IMR-90 (cell line): Measurements from ENCODE around the gene FGGY. TPM values are rescaled to one million over a fixed set of nuclear protein-coding genes. Genes with fewer than 3 reads are reported as not detected.

ENCODE experiments used
- ATAC-seq: fragments of 200-7000 bp; cut with Tn5 transposase; 2 replicates; pipeline ENCODE4 v1.9.1; 2020; ENCODE audit warnings: low read depth, mild to moderate bottlenecking, moderate library complexity
- BruUV-seq: library from RNA; stranded (reverse); fragments of 400-500 nt; replicated peaks from 2 replicates; lab custom pipeline; 2021; lab: Mats Ljungman, UMichigan
- CTCF ChIA-PET: fragments of 300-600 bp; formaldehyde crosslinking; extraction: SDS; loops from one replicate; lab custom pipeline; 2021; ENCODE audit warnings: antibody characterized with exemption; lab: Yijun Ruan, JAX
- POLR2A ChIA-PET: fragments of 300-600 bp; sonication (Branson Sonifier 250); formaldehyde crosslinking; loops from one replicate; lab custom pipeline; 2022; ENCODE audit warnings: antibody characterized with exemption; ENCODE audit not compliant: unreplicated experiment; lab: Charles Lee
- DNase-seq: peaks from one replicate; pipeline ENCODE4 v3.0.0; 2013
- H2AFZ ChIP-seq: replicated peaks from 2 replicates; pipeline ENCODE3; 2013; ENCODE audit warnings: low read length, mild to moderate bottlenecking; ENCODE audit not compliant: poor library complexity
- H2AK5ac ChIP-seq: 2 replicates; pipeline ENCODE4 v1.6.1; 2013; ENCODE audit warnings: low read depth, low read length, inconsistent platforms
- H2AK9ac ChIP-seq: replicated peaks from 2 replicates; pipeline ENCODE3; 2013; ENCODE audit warnings: mild to moderate bottlenecking, low read depth, low read length, moderate library complexity; ENCODE audit not compliant: poor library complexity
- H2BK120ac ChIP-seq: 2 replicates; pipeline ENCODE4 v1.6.1; 2013; ENCODE audit warnings: low read depth, low read length, inconsistent platforms
- H2BK15ac ChIP-seq: 3 replicates; pipeline ENCODE4 v1.6.1; 2013; ENCODE audit warnings: low read depth, low read length, inconsistent platforms
- H2BK20ac ChIP-seq: 2 replicates; pipeline ENCODE4 v1.6.1; 2013; ENCODE audit warnings: low read depth, mild to moderate bottlenecking, inconsistent platforms, low read length, moderate library complexity
- H2BK5ac ChIP-seq: 2 replicates; pipeline ENCODE4 v1.6.1; 2013; ENCODE audit warnings: mild to moderate bottlenecking, low read depth, low read length, inconsistent platforms; ENCODE audit not compliant: poor library complexity, severe bottlenecking
- H3K14ac ChIP-seq: replicated peaks from 2 replicates; pipeline ENCODE4 v1.6.1; 2013; ENCODE audit warnings: low read depth, low read length, inconsistent platforms
- H3K18ac ChIP-seq: 2 replicates; pipeline ENCODE4 v1.6.1; 2013; ENCODE audit warnings: low read depth, low read length, control low read depth
- H3K23ac ChIP-seq: 2 replicates; pipeline ENCODE4 v1.6.1; 2013; ENCODE audit warnings: low read depth, low read length, inconsistent platforms
- H3K27ac ChIP-seq: 2 replicates; pipeline ENCODE4 v1.5.1; 2013; ENCODE audit warnings: mild to moderate bottlenecking, control low read depth, low read length; ENCODE audit not compliant: insufficient read depth
- H3K27me3 ChIP-seq: 2 replicates; pipeline ENCODE4 v1.6.1; 2013; ENCODE audit warnings: low read length; ENCODE audit not compliant: control insufficient read depth, insufficient read depth
- H3K36me3 ChIP-seq: 2 replicates; pipeline ENCODE4 v1.6.1; 2013; ENCODE audit warnings: low read length, mixed read lengths; ENCODE audit not compliant: control insufficient read depth, insufficient read depth
- H3K4ac ChIP-seq: 2 replicates; pipeline ENCODE4 v1.6.1; 2013; ENCODE audit warnings: low read depth, low read length, inconsistent platforms
- H3K4me1 ChIP-seq: 2 replicates; pipeline ENCODE4 v1.6.1; 2013; ENCODE audit warnings: low read length, mixed read lengths; ENCODE audit not compliant: control insufficient read depth, insufficient read depth
- H3K4me2 ChIP-seq: 2 replicates; pipeline ENCODE4 v1.6.1; 2013; ENCODE audit warnings: low read depth, mild to moderate bottlenecking, control low read depth, low read length, moderate library complexity
- H3K4me3 ChIP-seq: 2 replicates; pipeline ENCODE4 v1.5.1; 2013; ENCODE audit warnings: low read depth, mild to moderate bottlenecking, control low read depth, low read length, moderate library complexity; ENCODE audit not compliant: insufficient read depth
- H3K56ac ChIP-seq: 2 replicates; pipeline ENCODE4 v1.6.1; 2013; ENCODE audit warnings: low read length, inconsistent platforms; ENCODE audit not compliant: insufficient read depth; ENCODE audit errors: extremely low read depth
- H3K79me1 ChIP-seq, 2 experiments: 2 replicates each; pipeline ENCODE4 v1.6.1; 2013; ENCODE audit warnings: low read length in 2 of 2, inconsistent platforms in 1 of 2, low read depth in 1 of 2
- H3K9ac ChIP-seq: 2 replicates; pipeline ENCODE4 v1.6.1; 2013; ENCODE audit warnings: low read depth, low read length, control low read depth
- H3K9me1 ChIP-seq: 2 replicates; pipeline ENCODE4 v1.6.1; 2013; ENCODE audit warnings: low read length, inconsistent platforms; ENCODE audit not compliant: insufficient read depth
- H3K9me3 ChIP-seq: 2 replicates; pipeline ENCODE4 v1.6.1; 2013; ENCODE audit warnings: low read length; ENCODE audit not compliant: control insufficient read depth, insufficient read depth
- H4K20me1 ChIP-seq: 2 replicates; pipeline ENCODE4 v1.6.1; 2013; ENCODE audit warnings: low read length, inconsistent platforms; ENCODE audit not compliant: insufficient read depth
- H4K5ac ChIP-seq: 2 replicates; pipeline ENCODE4 v1.6.1; 2013; ENCODE audit warnings: mild to moderate bottlenecking, low read depth, low read length, control low read depth
- H4K8ac ChIP-seq, 2 experiments: 2 replicates each; pipeline ENCODE4 v1.6.1; 2013; ENCODE audit warnings: low read depth in 2 of 2, low read length in 2 of 2, control low read depth in 1 of 2, inconsistent platforms in 1 of 2
- H4K91ac ChIP-seq: 2 replicates; pipeline ENCODE4 v1.6.1; 2013; ENCODE audit warnings: low read depth, low read length, inconsistent platforms; ENCODE audit not compliant: insufficient read depth
- ELK1 ChIP-seq: fragments of 150-350 bp; IDR thresholded peaks from 2 replicates; pipeline ENCODE4 v1.6.1; 2016; ENCODE audit warnings: low read depth, mild to moderate bottlenecking, low read length, moderate library complexity, borderline replicate concordance
- MAZ ChIP-seq: IDR thresholded peaks from 2 replicates; pipeline ENCODE4 v1.6.1; 2012; ENCODE audit warnings: low read depth, mild to moderate bottlenecking, low read length, improper control_type of control experiment, moderate library complexity, borderline replicate concordance
- RCOR1 ChIP-seq: IDR thresholded peaks from 2 replicates; pipeline ENCODE4 v1.6.1; 2012; ENCODE audit warnings: mild to moderate bottlenecking, low read length, improper control_type of control experiment; ENCODE audit not compliant: insufficient replicate concordance
- USF2 ChIP-seq: fragments of 150-350 bp; IDR thresholded peaks from 2 replicates; pipeline ENCODE4 v1.6.1; 2017; ENCODE audit warnings: mild to moderate bottlenecking, antibody characterized with exemption, low read length, low read depth
- WGBS, 2 experiments: methylation state at CpG; one replicate each; pipeline versions ENCODE4 v1.1.5 to v1.1.7; 2013; ENCODE audit warnings: missing lambda C conversion rate in 2 of 2; ENCODE audit not compliant: insufficient read length in 1 of 2; ENCODE audit errors: extremely low coverage in 2 of 2; 5-methylcytosine and 5-hydroxymethylcytosine counted together
- dilution Hi-C: fragments of 300-500 bp; cut with HindIII; formaldehyde crosslinking; loops from one replicate; pipeline ENCODE4 v1.14.3; 2018; ENCODE audit warnings: low sequenced_read_pairs; ENCODE audit not compliant: unreplicated experiment
- in situ Hi-C: fragments of 300-500 bp; cut with MboI; formaldehyde crosslinking; loops from 3 replicates; pipeline ENCODE4 v1.14.3; 2019; ENCODE audit warnings: low sequenced_read_pairs, inconsistent platforms, mixed read lengths
- intact Hi-C: fragments of 100-400 bp; cut with micrococcal nuclease; formaldehyde crosslinking; loops from 2 replicates; pipeline ENCODE4 v1.10.0; 2022
- polyA plus RNA-seq, 3 experiments: library from polyadenylated mRNA; depleted of rRNA; stranded (reverse); fragments of >200 nt; gene quantifications; 2 replicates each; pipeline ENCODE4 v1.2.3, GENCODE V29; 2012; ENCODE audit warnings: low replicate concordance in 1 of 3
- total RNA-seq: library from RNA; depleted of rRNA; stranded (reverse); fragments of >200 nt; gene quantifications from 2 replicates; pipeline ENCODE4 v1.2.3, GENCODE V29; 2012

FGGY gene
- total and polyA plus RNA-seq, 2 of the 4 experiments (the other 2 are of a cell fraction) = 5.6 to 14.0 TPM

GRCh38 chr1:59258412-59259032, 38.4 kb upstream of the FGGY start:
- H3K56ac ChIP-seq = no peak overlapping the region
- H2AFZ ChIP-seq = no peak overlapping the region
- H2AK9ac ChIP-seq = no peak overlapping the region
- no peak overlapping the region for H3K4me2 ChIP-seq
- no peak overlapping the region for H4K5ac ChIP-seq
- no peak overlapping the region for H2BK15ac ChIP-seq
- no peaks in the 10 kb centered on the region for H3K9me1 ChIP-seq
- POLR2A ChIA-PET = interaction anchor here (0.5 kb wide), 1 partner anchor 694 kb away, joined by 9 read pairs; no protein-coding TSS in a partner anchor
- BruUV-seq = no TSS peak
- H4K91ac ChIP-seq = no peak overlapping the region
- H4K20me1 ChIP-seq = no peaks in the 10 kb centered on the region
- no peaks in the 10 kb centered on the region for H3K9me3 ChIP-seq
- intact Hi-C loops = no loop called here
- H3K14ac ChIP-seq = no peak overlapping the region
- in situ Hi-C loops = no loop called here
- TF ChIP-seq ELK1 (no peak), USF2 (no peak), MAZ (no peak), RCOR1 (no peak)
- H3K18ac ChIP-seq = no peak overlapping the region
- DNase-seq (no peak), ATAC-seq (no peak)
- H2BK120ac ChIP-seq = no peak overlapping the region
- H3K36me3 ChIP-seq = no peaks in the 10 kb centered on the region
- no peak overlapping the region for H3K27ac ChIP-seq
- no peaks in the 10 kb centered on the region for H3K4me1 ChIP-seq
- no peak overlapping the region for H2AK5ac ChIP-seq
- H3K79me1 ChIP-seq = no peaks in the 10 kb centered on the region
- no peak overlapping the region for H4K8ac ChIP-seq
- no peak overlapping the region for H2BK20ac ChIP-seq
- no peak overlapping the region for H3K23ac ChIP-seq
- no peak overlapping the region for H3K9ac ChIP-seq
- no peaks in the 10 kb centered on the region for H3K27me3 ChIP-seq
- WGBS, 2 experiments = no CpG with 5 or more reads among the region's 3 CpGs
- H3K4me3 ChIP-seq = no peak overlapping the region
- dilution Hi-C loops = no loop called here
- CTCF ChIA-PET = no interaction called here
- H2BK5ac ChIP-seq = no peak overlapping the region
- H3K4ac ChIP-seq = no peak overlapping the region
